DMS 273 (cell line): ENCODE measurements around the gene KIAA1143.

Source experiments
- DNase-seq: peaks from one replicate; lab custom pipeline; 2025; ENCODE audit not compliant: unreplicated experiment; lab: John Stamatoyannopoulos, UW

KIAA1143 gene

DNA sequence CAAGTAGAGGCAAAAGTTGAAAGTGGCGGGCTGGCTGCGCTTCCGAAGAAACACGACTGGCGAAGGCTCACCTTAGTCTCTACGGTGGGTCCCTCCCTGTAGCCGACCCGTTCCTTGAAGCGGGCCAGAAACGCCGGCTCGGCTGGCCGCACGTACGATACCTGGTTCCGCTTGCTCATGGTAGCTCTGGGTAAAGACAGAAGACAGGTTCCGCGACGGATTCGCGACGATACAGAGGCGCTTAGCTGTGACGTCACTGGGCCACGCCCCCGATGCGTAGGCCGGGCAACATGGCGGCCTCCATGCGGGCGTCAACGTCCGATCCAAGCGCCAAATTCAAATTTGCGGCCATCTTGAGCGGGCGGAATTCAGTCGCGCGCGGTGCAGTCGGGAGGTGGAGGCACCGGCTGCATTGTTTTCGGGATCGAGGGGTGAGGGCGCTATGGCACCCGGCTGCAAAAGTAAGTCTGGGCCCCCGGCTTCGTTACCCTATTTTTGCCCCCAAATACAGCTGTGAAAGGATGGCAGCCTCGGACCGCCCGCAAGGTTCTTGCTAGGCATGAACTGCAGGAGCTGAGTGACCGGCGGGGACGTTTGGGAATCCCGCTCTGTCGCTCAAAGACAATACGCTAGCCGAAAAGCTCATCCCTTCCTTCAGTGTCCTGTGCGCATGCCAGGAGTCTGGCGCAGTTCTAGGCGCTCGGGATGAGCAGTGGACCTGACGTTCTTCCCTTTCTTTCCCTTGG is at the start of gene KIAA1143, which contains the start of gene KIF15:
TSS of gene KIAA1143 (minus strand) at position 196 of the 746 bp plus-strand sequence. CDS start at position 179, 17 bp downstream.
TSS of gene KIF15 (plus strand) at position 371 of the 746 bp plus-strand sequence. CDS start at position 443, 72 bp downstream.
- DNase-seq, result peak; percentile 96

DNA sequence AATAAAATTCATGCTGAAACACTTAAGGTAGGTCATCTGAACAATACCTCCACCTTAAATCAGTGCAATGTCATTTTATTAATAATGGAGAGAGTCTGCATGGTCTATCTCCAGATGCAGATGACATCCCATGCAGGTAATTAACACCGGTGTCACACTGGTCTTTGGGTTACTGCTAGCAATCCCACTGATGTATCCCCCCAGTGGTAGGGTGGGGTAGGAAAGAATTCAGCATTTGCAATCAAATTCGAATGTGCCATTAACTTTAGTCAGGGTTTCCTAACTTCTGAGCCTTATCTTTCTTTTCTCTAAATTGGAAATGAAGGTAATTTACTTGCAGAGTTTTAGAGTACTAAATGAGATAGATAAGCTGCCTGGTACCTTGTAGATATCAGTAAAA is 44.5 kb upstream of the KIAA1143 start:
- DNase-seq, result no peak

DNA sequence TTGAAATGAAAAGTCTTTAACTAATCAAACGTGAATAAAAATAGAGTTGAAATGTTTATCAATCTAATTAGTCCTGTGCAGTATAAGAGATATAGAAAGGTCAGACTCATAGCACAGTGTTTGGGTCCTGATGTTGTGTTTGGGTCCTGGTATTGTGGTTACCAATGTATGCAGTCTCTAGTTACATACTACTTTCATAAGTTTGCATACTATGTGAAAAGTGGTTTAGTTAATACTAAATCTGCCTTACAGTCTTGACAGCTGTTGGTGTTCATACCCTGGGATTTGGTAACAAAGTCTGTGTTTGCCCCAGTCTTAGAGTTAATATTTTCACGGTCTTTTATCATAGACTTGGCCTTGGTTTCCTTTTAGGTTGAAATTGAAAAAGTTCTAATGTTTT is 41.9 kb upstream of the KIAA1143 start:
- no peak for DNase-seq

DNA sequence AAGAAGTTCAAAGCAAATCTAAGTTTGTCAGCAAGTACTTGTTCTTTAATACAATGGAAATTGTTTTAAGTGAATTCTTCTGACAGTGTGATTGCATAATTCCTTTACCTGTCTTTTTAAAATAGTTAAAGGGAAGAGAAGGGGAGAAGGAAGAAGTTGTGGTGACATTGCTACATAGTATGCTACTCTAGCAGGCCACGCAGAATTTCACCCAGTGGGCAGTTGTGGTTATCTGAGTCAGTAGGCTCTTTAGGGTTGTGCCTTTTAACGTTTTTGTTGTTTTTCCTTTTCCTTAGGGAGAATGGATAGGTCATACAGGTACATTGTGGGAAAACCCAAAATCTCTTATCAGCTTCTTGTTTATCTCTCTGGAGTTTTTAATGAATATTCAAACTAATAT is 40.6 kb upstream of the KIAA1143 start:
- no peak for DNase-seq

DNA sequence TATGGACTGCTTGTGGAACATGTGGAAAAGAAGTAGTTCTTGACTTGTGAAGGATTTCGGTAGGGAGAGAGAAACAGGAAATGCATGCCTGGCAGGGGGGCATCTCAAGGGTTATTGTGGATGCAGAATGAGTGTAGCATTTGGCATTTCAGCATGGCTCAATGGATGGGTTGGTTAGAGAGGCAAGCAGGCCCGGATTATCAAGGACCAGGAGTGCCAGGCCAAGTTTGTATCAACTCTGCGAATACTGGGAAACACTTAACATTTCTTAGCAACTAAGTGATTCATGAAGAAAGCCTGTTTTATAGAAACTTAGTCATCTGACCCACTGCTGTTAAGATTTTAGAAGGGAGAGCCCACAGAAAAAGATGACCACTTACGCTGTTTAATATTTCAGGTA is 33.8 kb upstream of the KIAA1143 start:
- DNase-seq, result no peak

DNA sequence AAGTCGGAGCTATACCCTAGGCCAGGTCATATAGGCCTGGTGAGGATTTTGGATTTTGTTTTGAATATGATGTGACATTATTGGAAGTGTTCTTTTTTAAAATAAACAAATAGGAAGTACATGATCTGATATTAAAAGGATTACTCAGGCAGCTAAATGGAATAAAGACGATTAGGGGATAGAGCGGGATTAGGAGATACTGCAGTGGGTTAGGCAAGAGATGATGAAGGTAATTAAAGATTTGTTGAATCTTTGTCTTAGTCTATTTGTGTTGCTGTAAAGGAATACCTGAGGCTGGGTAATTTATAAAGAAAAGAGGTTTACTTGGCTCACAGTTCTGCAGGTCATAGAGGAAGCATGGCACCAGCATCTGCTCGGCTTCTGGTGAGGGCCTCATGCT is 21.5 kb upstream of the KIAA1143 start:
- DNase-seq, result no peak

DNA sequence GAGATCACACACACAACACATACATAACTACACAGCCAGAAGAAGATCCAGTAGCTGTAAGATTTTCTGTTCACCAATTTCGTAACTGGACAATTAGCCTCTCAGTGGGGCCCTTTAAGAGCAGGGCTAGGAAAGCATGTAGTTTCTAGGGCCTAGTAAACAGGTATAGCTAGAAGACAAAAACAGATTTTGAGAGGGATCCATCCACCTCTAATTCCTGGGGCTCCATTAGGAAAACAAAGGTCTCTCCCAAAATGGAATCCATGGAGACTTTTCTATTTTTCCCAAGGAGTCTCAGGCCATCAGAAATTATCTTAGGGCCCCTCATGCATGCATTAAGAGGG is 10.7 kb upstream of the KIAA1143 start:
- no peak for DNase-seq

DNA sequence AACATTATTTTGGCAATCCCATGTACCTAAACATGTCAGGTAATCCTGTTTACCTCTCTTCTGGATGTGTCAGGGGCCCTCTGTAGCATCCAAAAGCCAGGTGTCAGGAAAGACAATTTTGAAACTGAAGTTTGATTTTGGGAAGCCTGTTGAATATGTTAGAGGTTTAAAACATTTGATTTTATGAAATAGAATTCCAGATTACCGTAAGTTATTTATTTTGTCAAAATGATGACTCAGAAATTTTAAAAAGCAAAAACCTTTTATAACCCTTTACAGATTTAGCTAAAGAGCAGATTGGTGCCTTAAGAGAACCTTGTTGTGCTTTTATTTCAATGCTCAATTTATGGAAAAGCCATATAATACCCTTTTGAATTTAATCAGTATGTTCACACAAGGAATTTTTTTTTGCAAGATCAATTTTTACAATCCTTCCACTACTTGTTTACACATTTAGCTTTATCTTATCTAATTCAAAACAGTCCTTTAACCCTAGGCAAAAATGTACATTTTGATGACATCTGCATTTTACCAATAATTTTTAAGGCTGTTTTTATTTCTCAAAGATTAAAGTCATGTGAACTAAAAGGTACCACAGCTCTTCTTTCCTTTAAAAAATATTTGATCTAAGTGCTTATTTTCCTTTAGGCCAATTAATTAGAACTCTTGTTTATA is 10.1 kb upstream of the KIAA1143 start:
- no peak for DNase-seq

DNA sequence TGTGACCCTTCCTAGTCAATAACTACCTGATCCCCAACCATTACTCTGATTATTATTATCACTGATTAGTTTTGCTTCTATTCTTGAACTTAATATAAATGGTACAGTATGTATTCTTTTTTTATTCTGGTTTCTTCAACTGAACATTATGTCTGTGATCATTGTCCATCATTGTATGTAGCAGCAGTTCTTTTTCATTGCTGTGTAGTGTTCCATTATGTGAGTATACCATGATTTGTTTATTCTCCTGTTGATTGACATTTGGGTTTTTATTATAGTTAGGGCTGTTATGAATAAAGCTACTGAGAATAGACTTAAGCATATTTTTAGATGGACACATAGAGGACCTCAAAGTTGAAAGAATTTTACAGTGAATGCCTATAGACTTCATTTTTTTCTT is 2.8 kb upstream of the KIAA1143 start:
- no peak for DNase-seq

DNA sequence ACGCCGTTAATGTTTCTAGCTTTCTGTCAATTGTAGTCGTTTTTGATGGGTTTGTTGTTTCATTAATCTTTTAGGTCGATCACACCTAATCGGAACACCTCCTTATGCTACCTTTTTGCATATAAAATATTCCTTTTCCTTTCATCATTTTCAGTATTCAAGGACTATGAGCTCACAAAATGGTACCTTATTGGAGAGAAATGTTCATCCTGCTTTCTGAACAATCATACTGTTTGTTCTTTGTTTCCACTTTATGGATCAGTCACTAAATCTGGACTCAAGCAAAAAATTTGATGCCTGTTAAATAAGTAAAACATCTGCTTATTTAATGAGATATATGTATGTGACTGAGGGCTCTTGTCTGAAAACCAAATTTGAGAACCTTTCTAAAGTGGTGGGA is 1.3 kb upstream of the KIAA1143 start:
- no peak for DNase-seq

DNA sequence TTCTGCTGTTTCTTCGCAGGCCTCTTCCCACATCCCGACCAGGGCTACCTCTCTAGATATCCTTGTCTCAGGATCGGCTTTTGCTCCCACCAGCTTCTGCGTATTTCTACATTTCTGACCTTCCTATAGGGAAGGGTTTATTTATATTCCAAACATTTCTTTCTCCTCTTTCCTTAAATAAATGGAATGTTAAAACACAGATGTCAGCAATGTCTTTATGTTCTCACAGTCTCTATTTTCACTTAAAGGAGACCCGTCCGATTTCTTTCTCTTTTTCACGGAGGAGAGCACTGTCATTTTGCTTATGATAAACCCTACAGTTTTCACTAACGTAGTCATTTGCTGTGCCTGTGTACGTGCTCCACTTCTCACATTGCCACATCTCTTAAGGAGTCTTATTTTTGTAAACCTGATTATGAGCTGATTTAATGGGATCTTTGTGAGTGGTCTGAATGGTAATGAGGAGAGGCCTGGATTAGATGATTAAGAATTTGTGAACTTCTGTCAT is 805 bp upstream of the KIAA1143 start:
- DNase-seq, result peak; percentile 39

DNA sequence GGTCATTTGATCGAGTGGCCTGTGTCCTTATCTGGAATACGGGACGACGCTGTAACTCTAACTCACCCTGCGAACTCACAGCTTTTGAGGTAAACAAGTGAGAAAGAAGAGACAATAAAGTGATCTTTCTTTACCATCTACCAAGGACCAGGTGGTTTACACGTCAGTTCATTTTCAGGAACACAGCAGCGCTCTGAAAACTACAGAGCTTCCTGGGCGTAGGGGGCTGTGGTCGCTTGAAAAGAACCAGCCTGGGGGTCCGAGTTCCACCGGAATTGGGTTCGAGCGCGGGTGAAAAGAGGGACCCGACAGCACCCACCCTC is 357 bp downstream of the KIAA1143 start:
- no peak for DNase-seq

DNA sequence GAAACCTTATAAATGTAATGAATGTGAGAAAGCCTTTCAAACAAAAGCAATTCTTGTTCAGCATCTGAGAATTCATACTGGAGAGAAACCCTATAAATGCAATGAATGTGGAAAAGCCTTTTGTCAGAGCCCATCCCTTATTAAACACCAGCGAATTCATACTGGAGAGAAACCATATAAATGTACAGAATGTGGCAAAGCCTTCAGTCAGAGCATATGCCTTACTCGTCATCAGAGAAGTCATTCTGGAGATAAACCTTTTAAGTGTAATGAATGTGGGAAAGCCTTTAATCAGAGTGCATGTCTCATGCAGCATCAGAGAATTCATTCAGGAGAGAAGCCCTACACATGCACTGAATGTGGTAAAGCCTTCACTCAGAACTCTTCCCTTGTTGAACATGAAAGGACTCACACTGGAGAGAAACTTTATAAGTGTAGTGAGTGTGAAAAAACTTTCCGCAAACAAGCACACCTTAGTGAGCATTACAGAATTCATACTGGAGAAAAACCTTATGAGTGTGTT is 26.7 kb downstream of the KIAA1143 start:
- DNase-seq, result no peak

DNA sequence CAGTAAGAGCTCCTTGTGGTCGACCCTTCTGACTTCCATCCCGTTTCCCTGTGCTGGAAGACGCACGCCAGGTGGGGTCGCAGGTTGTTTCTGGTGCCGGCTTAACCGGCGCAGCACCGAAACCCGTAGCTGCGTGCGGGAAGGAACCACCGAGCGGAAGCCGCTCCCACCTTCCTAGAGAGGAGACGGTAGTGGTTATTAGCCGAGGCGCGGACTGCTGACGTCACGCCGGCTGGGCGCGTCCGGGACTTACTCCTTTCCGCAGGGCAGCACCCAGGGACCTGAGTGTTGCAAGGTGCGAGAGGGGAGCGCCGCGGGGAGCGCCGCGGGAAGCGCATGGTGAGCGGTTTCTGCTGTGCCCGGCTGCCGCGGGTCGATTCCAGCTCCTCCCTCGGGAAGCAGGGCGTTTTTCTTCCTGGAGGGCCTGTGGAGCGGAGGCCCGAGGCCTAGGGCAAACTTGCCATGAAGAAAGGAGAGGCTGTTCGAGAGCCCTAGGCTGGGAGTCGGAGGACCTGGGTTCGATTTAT is 32.0 kb downstream of the KIAA1143 start, which contains the start of gene ZNF501:
TSS of gene ZNF501 (plus strand) at position 252 of the 527 bp plus-strand sequence. CDS start 4,787 bp downstream, outside the sequence.
- DNase-seq, result peak; percentile 95

DNA sequence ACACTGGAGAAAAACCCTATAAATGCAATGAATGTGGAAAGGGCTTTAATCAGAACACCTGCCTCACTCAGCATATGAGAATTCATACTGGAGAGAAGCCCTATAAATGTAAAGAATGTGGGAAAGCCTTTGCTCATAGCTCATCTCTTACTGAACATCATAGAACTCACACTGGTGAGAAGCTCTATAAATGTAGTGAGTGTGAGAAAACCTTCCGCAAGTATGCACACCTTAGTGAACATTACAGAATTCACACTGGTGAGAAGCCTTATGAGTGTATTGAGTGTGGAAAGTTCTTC is 39.4 kb downstream of the KIAA1143 start:
- DNase-seq, result no peak

DNA sequence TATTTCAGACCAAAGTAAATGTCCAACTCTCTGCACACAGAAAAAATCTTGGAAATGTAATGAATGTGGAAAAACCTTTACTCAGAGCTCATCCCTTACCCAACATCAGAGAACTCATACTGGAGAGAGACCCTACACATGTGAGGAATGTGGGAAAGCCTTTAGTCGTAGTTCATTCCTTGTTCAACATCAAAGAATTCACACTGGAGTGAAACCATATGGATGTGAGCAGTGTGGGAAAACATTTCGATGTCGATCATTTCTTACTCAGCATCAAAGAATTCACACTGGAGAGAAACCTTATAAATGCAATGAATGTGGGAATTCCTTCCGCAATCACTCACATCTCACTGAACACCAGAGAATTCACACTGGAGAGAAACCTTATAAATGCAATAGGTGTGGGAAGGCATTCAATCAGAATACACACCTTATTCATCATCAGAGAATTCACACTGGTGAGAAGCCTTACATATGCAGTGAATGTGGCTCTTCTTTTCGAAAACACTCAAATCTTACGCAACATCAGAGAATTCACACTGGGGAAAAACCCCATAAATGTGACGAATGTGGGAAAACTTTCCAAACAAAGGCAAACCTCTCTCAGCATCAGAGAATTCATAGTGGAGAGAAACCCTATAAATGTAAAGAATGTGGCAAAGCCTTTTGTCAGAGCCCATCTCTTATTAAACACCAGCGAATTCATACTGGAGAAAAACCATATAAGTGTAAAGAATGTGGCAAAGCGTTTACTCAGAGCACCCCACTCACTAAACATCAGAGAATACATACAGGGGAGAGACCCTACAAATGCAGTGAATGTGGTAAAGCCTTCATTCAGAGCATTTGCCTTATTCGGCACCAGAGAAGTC is 40.0 kb downstream of the KIAA1143 start:
- peak; percentile 5 for DNase-seq

DNA sequence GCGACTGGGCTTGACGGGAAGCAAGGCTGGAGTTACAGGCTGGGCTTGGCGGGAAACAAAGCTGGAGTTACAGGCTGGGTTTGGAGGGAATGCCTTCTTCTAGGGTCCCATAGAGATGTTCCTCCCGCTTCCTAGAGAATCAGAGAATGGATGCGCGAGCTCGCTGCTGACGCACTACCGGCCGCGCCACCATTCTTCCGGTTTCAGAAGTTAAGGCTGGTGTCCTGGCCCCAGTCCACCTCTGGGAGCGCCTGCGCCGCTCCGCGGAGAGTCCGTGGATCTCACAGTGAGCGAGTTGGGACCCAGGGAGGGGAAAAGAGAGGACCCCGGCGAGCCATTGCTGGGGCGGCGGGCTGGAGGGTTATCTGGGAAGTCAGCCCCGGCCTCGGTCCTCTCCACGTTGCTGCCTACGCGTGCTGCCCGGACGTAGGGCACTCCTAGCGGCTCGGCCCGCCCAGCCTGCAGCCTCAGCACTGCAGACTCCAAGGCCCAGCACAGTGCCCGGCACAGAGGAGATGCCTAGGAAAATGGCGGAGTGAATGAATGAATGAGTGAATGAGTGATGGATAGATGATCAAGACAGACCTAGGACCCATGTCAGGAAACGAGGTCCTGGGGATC is 48.9 kb downstream of the KIAA1143 start, which contains the start of gene ZNF502:
TSS of gene ZNF502 (plus strand) at position 206 of the 621 bp plus-strand sequence. CDS start 7,602 bp downstream, outside the sequence.
- DNase-seq, result peak; percentile 94
